K562 (cell line): ENCODE results near the gene RSPRY1. TPM values are rescaled to one million over a fixed set of nuclear protein-coding genes. Genes with fewer than 3 reads are reported as not detected.

Experiments
- BHLHE40 ChIP-seq: IDR thresholded peaks from 2 replicates; pipeline ENCODE4 v1.6.1; 2011; ENCODE audit warnings: low read length, improper control_type of control experiment
- CSDE1 ChIP-seq, 2 experiments: fragments of 450-650 bp; IDR thresholded peaks; 2 replicates each; pipeline ENCODE4 v1.6.1; 2016; ENCODE audit warnings: mild to moderate bottlenecking in 1 of 2
- ELF1 ChIP-seq: fragments of 200-800 bp; sonication (Bioruptor generic); IDR thresholded peaks from 2 replicates; pipeline ENCODE4 v1.6.1; 2016; ENCODE audit warnings: missing genetic modification characterization, missing compliant biosample characterization
- EP400 ChIP-seq: fragments of 450-650 bp; IDR thresholded peaks from 2 replicates; pipeline ENCODE4 v1.6.1; 2017; ENCODE audit warnings: antibody characterized with exemption, mild to moderate bottlenecking, moderate library complexity
- GABPB1 ChIP-seq: sonication (generic); formaldehyde crosslinking; IDR thresholded peaks from 2 replicates; pipeline ENCODE4 v1.8.0; 2022; ENCODE audit warnings: mild to moderate bottlenecking, missing genetic modification reagents
- HMG20A ChIP-seq: fragments of 450-650 bp; formaldehyde crosslinking; conservative IDR thresholded peaks from 2 replicates; pipeline ENCODE4 v1.4.0; 2020; ENCODE audit warnings: mild to moderate bottlenecking, mixed read lengths
- IRF2 ChIP-seq: sonication (generic); formaldehyde crosslinking; IDR thresholded peaks from 2 replicates; pipeline ENCODE4 v1.8.1; 2022; ENCODE audit warnings: mild to moderate bottlenecking, missing genetic modification reagents
- KAT2B ChIP-seq: IDR thresholded peaks from one replicate; pipeline ENCODE4 v1.6.1; 2012; ENCODE audit warnings: low read depth, mild to moderate bottlenecking, control low read depth, inconsistent platforms, low read length, moderate library complexity
- MLLT1 ChIP-seq, 2 experiments: fragments of 450-650 bp; IDR thresholded peaks; 2 replicates each; pipeline ENCODE4 v1.6.1; 2016
- MYNN ChIP-seq, 2 experiments: sonication (generic); formaldehyde crosslinking in 1 of 2; IDR thresholded peaks; 2 replicates each; pipeline versions ENCODE4 v1.5.0 to v1.6.1; 2016 to 2020; ENCODE audit warnings: antibody characterized with exemption in 1 of 2, missing genetic modification reagents in 1 of 2
- NFYB ChIP-seq: IDR thresholded peaks from 2 replicates; pipeline ENCODE4 v1.6.1; 2011; ENCODE audit warnings: mild to moderate bottlenecking, moderate library complexity; ENCODE audit not compliant: insufficient read length; ENCODE audit errors: extremely low read depth
- RBM25 ChIP-seq: fragments of 200-400 bp; formaldehyde crosslinking; IDR thresholded peaks from 2 replicates; pipeline ENCODE4 v1.6.1; 2018; ENCODE audit warnings: low read length, low read depth, moderate library complexity; ENCODE audit not compliant: severe bottlenecking
- SIN3A ChIP-seq, 2 experiments: fragments of 150-350 bp in 1 of 2; IDR thresholded peaks; 2 replicates each; pipeline ENCODE4 v1.6.1; 2011 to 2016; ENCODE audit warnings: borderline replicate concordance in 2 of 2, low read depth in 2 of 2, low read length in 2 of 2, mild to moderate bottlenecking in 2 of 2, moderate library complexity in 2 of 2; ENCODE audit not compliant: control insufficient read depth in 1 of 2
- TCF7L2 ChIP-seq: fragments of 150-350 bp; IDR thresholded peaks from 2 replicates; pipeline ENCODE4 v1.6.1; 2016; ENCODE audit warnings: low read depth, mild to moderate bottlenecking, low read length, moderate library complexity
- ZFP1 ChIP-seq: fragments of 450-650 bp; formaldehyde crosslinking; IDR thresholded peaks from 2 replicates; pipeline ENCODE4 v1.4.0; 2020; ENCODE audit warnings: mild to moderate bottlenecking, mixed read lengths
- ZFP36 ChIP-seq: fragments of 150-350 bp; IDR thresholded peaks from 2 replicates; pipeline ENCODE4 v1.6.1; 2018; ENCODE audit warnings: low read length, low read depth; ENCODE audit not compliant: partially characterized antibody
- ZKSCAN1 ChIP-seq: fragments of 150-350 bp; IDR thresholded peaks from 2 replicates; pipeline ENCODE4 v1.6.1; 2016; ENCODE audit warnings: low read depth, low read length
- ZNF263 ChIP-seq: sonication (generic); formaldehyde crosslinking; IDR thresholded peaks from 2 replicates; pipeline ENCODE4 v1.8.0; 2022; ENCODE audit warnings: mild to moderate bottlenecking, missing genetic modification reagents, borderline replicate concordance
- ZNF449 ChIP-seq: fragments of 250-450 bp; sonication (Bioruptor Pico); IDR thresholded peaks from 2 replicates; pipeline ENCODE4 v1.8.0; 2022; ENCODE audit warnings: moderate library complexity, mild to moderate bottlenecking, inconsistent platforms
- ZNF785 ChIP-seq: fragments of 250-450 bp; sonication (Bioruptor Pico); IDR thresholded peaks from 2 replicates; pipeline ENCODE4 v1.4.0; 2020; ENCODE audit warnings: mild to moderate bottlenecking
- polyA plus RNA-seq, 8 experiments: library from polyadenylated mRNA; depleted of rRNA in 4 of 8; stranded (reverse) in 5 of 8; unstranded in 3 of 8; fragments of >200 nt; fragmentation: Nextera tagmentation in 2 of 8; fragmentation: Illumina TruSeq in 1 of 8; extraction: Ambion mirVana in 2 of 8; extraction: Trizol in 1 of 8; gene quantifications; 2 replicates each; pipeline versions ENCODE4 v1.2.1 to v1.2.3, GENCODE V29; 2011 to 2014; ENCODE audit warnings: inconsistent platforms in 1 of 8, missing spikeins in 1 of 8
- total RNA-seq, 7 experiments: library from RNA; depleted of rRNA in 6 of 7; stranded (reverse); fragments of >200 nt in 6 of 7; fragmentation: Illumina TruSeq in 2 of 7; extraction: Trizol in 2 of 7; gene quantifications; 2 replicates each; pipeline versions ENCODE4 v1.2.1 to v1.2.3, GENCODE V29; 2011 to 2021; ENCODE audit warnings: low replicate concordance in 1 of 7
- TF ChIP-seq, protein P1 (sequence below): fragments of 450-650 bp; IDR thresholded peaks from 2 replicates; pipeline ENCODE4 v1.6.1; 2017; ENCODE audit warnings: mild to moderate bottlenecking, moderate library complexity

Gene RSPRY1
- total and polyA plus RNA-seq, 9 of the 15 experiments (the other 6 are each of a cell fraction or from before 2014, with no cell fraction given): 10.2 to 27.8 (median 20.8) TPM

DNA sequence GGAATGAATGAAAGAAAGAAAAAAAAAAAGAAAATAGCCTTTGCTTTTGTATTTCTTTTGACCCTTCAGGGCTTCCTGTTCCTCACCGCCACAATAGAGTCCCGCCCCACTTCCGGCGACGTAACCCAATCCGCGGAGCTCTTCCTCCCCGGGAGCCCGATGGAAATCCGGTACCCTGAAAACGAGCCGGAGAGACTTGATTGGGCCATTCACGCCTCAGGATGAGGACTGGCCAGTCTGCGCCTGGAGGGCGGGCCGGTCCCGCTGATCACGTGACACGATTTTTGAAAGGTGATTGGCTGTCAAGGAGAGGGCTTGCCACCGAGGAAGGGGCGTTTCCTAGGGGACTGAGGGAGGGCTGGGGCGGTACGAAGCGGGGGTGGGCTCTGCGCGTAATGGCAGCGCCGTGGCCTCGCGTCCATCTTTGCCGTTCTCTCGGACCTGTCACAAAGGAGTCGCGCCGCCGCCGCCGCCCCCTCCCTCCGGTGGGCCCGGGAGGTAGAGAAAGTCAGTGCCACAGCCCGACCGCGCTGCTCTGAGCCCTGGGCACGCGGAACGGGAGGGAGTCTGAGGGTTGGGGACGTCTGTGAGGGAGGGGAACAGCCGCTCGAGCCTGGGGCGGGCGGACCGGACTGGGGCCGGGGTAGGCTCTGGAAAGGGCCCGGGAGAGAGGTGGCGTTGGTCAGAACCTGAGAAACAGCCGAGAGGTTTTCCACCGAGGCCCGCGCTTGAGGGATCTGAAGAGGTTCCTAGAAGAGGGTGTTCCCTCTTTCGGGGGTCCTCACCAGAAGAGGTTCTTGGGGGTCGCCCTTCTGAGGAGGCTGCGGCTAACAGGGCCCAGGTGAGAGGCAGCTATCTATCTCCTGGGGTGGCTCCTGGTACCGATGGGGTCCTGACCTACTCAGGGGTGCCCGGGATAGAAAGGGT is at the start of gene RSPRY1, which contains the start of gene PSME3IP1 (continued):
- no peak for TF ChIP-seq TCF7L2
- TF ChIP-seq ZNF449: no peak
- TF ChIP-seq ZNF785: no peak
- peak; percentile 56 for TF ChIP-seq EP400
- no peak for TF ChIP-seq ZKSCAN1
- no peak for TF ChIP-seq CSDE1 (IDR thresholded peaks at IDR 0.05)
- no peak for TF ChIP-seq KAT2B
- peak; percentile 85 for TF ChIP-seq GABPB1 (CRISPR knock-in tag)
- TF ChIP-seq MLLT1 (IDR thresholded peaks at IDR 0.05): peak in 1 of 2 experiments; percentile 42; a peak in 1 of 4 replicates
- no peak for TF ChIP-seq ZFP36
- TF ChIP-seq HMG20A: no peak
- TF ChIP-seq RBM25: peak; percentile 71
- TF ChIP-seq ELF1 (tag): peak; percentile 86
- no peak for TF ChIP-seq MYNN (IDR thresholded peaks at IDR 0.05)
- TF ChIP-seq MYNN (CRISPR knock-in tag; IDR thresholded peaks at IDR 0.05): no peak
- TF ChIP-seq SIN3A (IDR thresholded peaks at IDR 0.05; ENCODE audit: borderline replicate concordance in 2 of 2, control insufficient read depth in 1 of 2, low read depth in 2 of 2, low read length in 2 of 2): peak in 1 of 2 experiments; percentile 75; a peak in 1 of 4 replicates
- TF ChIP-seq BHLHE40: peak; percentile 25; the same call in 1 of the 2 replicates
- TF ChIP-seq NFYB: peak; percentile 89
- TF ChIP-seq ZFP1: no peak
- TF ChIP-seq ZNF263 (CRISPR knock-in tag): peak; percentile 34; the same call in 1 of the 2 replicates
- TF ChIP-seq, protein P1, sequence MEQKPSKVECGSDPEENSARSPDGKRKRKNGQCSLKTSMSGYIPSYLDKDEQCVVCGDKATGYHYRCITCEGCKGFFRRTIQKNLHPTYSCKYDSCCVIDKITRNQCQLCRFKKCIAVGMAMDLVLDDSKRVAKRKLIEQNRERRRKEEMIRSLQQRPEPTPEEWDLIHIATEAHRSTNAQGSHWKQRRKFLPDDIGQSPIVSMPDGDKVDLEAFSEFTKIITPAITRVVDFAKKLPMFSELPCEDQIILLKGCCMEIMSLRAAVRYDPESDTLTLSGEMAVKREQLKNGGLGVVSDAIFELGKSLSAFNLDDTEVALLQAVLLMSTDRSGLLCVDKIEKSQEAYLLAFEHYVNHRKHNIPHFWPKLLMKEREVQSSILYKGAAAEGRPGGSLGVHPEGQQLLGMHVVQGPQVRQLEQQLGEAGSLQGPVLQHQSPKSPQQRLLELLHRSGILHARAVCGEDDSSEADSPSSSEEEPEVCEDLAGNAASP: no peak
- TF ChIP-seq IRF2 (CRISPR knock-in tag): no peak
